Panc1 (cell line): ENCODE data around the gene MAMDC2. TPM values are rescaled to one million over a fixed set of nuclear protein-coding genes. Genes with fewer than 3 reads are reported as not detected.

ENCODE experiments used
- ATAC-seq: fragments of 200-7000 bp; cut with Tn5 transposase; 2 replicates; pipeline ENCODE4 v1.9.1; 2020; ENCODE audit warnings: mild to moderate bottlenecking, moderate library complexity
- BruUV-seq: library from RNA; stranded (reverse); fragments of 400-500 nt; replicated peaks from 2 replicates; lab custom pipeline; 2021; lab: Mats Ljungman, UMichigan
- CTCF ChIA-PET: fragments of 300-600 bp; sonication (Branson Sonifier 250); formaldehyde crosslinking; loops from one replicate; lab custom pipeline; 2022; ENCODE audit warnings: antibody characterized with exemption; lab: Charles Lee
- POLR2A ChIA-PET: fragments of 300-600 bp; sonication (Branson Sonifier 250); formaldehyde crosslinking; loops from one replicate; lab custom pipeline; 2022; ENCODE audit warnings: antibody characterized with exemption; lab: Charles Lee
- DNase-seq: peaks from one replicate; pipeline ENCODE4 v3.0.0-alpha.2; 2010; ENCODE audit warnings: low read depth, low spot score
- H3K27ac ChIP-seq: 2 replicates; pipeline ENCODE4 v1.5.1; 2011; ENCODE audit warnings: mild to moderate bottlenecking, low read length, inconsistent platforms
- H3K27me3 ChIP-seq: fragments of 200-500 bp; sonication (Bioruptor generic); 2 replicates; pipeline ENCODE4 v1.6.0; 2014; ENCODE audit warnings: low read length, inconsistent platforms; ENCODE audit not compliant: control insufficient read depth, insufficient read depth
- H3K36me3 ChIP-seq: fragments of 200-500 bp; sonication (Bioruptor generic); 2 replicates; pipeline ENCODE4 v1.5.1; 2014; ENCODE audit warnings: inconsistent platforms, mild to moderate bottlenecking, low read length, moderate library complexity; ENCODE audit not compliant: control insufficient read depth, insufficient read depth
- H3K4me1 ChIP-seq: 2 replicates; pipeline ENCODE4 v1.5.1; 2011; ENCODE audit warnings: inconsistent platforms, mild to moderate bottlenecking, low read length, moderate library complexity; ENCODE audit not compliant: control insufficient read depth, insufficient read depth
- H3K4me3 ChIP-seq, 2 experiments: 2 replicates each; pipeline ENCODE4 v1.5.1; 2011 to 2012; ENCODE audit warnings: low read depth in 2 of 2, low read length in 2 of 2, mild to moderate bottlenecking in 2 of 2, inconsistent platforms in 1 of 2, moderate library complexity in 1 of 2
- H3K9me3 ChIP-seq: fragments of 200-500 bp; sonication (Bioruptor generic); 2 replicates; pipeline ENCODE4 v1.5.1; 2014; ENCODE audit warnings: low read depth, mild to moderate bottlenecking, inconsistent platforms, low read length, moderate library complexity; ENCODE audit not compliant: control insufficient read depth, insufficient read depth
- POLR2AphosphoS5 ChIP-seq: IDR thresholded peaks from 2 replicates; pipeline ENCODE4 v1.6.1; 2012; ENCODE audit warnings: mild to moderate bottlenecking, low read depth, low read length, moderate library complexity
- SIN3A ChIP-seq: IDR thresholded peaks from 2 replicates; pipeline ENCODE4 v1.6.1; 2012; ENCODE audit warnings: low read depth, mild to moderate bottlenecking, low read length, moderate library complexity, borderline replicate concordance; ENCODE audit not compliant: insufficient read depth
- TCF7L2 ChIP-seq: IDR thresholded peaks from 2 replicates; pipeline ENCODE4 v1.6.1; 2011; ENCODE audit warnings: mild to moderate bottlenecking, low read depth, low read length, inconsistent platforms
- in situ Hi-C: cut with HindIII; loops from 2 replicates; pipeline ENCODE4 v1.10.0; 2016; ENCODE audit warnings: low sequenced_read_pairs, low pct_unique_long_range_greater_than_20kb
- intact Hi-C: fragments of 100-400 bp; cut with micrococcal nuclease; formaldehyde crosslinking; loops from one replicate; pipeline ENCODE4 v1.10.0; 2022; ENCODE audit not compliant: unreplicated experiment
- total RNA-seq: library from RNA; stranded (reverse); gene quantifications from one replicate; pipeline ENCODE4 v1.2.1, GENCODE V29; 2021; ENCODE audit not compliant: unreplicated experiment
- TF ChIP-seq, protein P1 (sequence below), 2 experiments: IDR thresholded peaks; 2 replicates each; pipeline ENCODE4 v1.6.1; 2011 to 2012; ENCODE audit warnings: low read depth in 2 of 2, control low read depth in 1 of 2, low read length in 1 of 2, mild to moderate bottlenecking in 1 of 2, moderate library complexity in 1 of 2; ENCODE audit not compliant: insufficient read depth in 1 of 2
- TF ChIP-seq, protein P2 (sequence below): fragments of 450-650 bp; IDR thresholded peaks from 2 replicates; pipeline ENCODE4 v1.5.1; 2017; ENCODE audit warnings: mild to moderate bottlenecking

Gene MAMDC2
- total RNA-seq, 1 experiment from 2014 or later: 1.5 TPM

DNA sequence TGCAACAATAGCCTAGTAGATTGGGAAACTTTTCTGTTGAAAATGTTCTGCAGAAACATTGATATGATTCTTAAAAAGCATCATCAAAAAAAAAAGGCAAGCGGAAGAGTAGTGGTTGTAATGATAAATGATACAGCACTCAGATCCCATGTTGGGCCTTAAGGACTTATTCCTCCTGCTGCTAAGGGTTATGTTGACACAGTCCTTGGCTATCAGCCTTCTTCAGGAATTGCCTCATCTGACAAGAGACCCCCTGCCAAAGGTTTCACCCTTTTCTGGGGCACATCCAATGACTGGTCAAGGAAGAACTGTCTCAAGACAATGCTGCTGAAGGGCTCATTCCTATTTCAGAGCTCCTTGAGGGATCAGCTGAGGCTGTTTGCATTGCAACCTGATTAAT is 44.3 kb upstream of the MAMDC2 start:
- Histone ChIP-seq H3K36me3 (no peaks in the 10 kb centered on the region), H3K27ac (no peak overlapping the region), H3K4me3 (no peak overlapping the region), H3K4me1 (no peaks in the 10 kb centered on the region), H3K9me3 (no peaks in the 10 kb centered on the region), H3K27me3 (no peaks in the 10 kb centered on the region)
- DNase-seq (no peak), ATAC-seq (no peak)
- ChIA-PET POLR2A (no interaction called here), CTCF (no interaction called here)
- in situ Hi-C loops (no loop called here), intact Hi-C loops (no loop called here)
- BruUV-seq: no TSS peak
- TF ChIP-seq SIN3A: no peak
- TF ChIP-seq, protein P1, sequence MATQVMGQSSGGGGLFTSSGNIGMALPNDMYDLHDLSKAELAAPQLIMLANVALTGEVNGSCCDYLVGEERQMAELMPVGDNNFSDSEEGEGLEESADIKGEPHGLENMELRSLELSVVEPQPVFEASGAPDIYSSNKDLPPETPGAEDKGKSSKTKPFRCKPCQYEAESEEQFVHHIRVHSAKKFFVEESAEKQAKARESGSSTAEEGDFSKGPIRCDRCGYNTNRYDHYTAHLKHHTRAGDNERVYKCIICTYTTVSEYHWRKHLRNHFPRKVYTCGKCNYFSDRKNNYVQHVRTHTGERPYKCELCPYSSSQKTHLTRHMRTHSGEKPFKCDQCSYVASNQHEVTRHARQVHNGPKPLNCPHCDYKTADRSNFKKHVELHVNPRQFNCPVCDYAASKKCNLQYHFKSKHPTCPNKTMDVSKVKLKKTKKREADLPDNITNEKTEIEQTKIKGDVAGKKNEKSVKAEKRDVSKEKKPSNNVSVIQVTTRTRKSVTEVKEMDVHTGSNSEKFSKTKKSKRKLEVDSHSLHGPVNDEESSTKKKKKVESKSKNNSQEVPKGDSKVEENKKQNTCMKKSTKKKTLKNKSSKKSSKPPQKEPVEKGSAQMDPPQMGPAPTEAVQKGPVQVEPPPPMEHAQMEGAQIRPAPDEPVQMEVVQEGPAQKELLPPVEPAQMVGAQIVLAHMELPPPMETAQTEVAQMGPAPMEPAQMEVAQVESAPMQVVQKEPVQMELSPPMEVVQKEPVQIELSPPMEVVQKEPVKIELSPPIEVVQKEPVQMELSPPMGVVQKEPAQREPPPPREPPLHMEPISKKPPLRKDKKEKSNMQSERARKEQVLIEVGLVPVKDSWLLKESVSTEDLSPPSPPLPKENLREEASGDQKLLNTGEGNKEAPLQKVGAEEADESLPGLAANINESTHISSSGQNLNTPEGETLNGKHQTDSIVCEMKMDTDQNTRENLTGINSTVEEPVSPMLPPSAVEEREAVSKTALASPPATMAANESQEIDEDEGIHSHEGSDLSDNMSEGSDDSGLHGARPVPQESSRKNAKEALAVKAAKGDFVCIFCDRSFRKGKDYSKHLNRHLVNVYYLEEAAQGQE (IDR thresholded peaks at IDR 0.05; ENCODE audit: insufficient read depth in 1 of 2, low read depth in 2 of 2, low read length in 1 of 2): no peak

DNA sequence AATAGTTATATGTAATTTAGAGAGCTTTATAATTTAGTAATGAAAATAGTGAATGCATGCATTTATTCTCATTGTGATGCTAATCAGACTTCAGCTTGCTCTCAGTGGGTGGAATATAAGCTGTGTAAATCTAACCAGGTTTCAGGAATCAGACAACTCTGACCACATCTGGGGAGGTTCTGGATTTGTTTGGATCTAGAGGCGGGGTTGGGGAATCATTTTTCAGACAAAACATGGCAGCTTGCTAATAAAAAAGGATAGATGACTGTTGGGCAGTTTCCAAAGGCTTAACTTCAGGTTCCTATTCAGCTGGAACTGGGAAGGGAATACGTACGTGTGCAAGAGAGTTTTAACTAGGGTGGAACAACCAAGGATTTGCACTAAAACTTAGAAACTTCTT is 43.2 kb upstream of the MAMDC2 start:
- Histone ChIP-seq H3K27me3 (no peaks in the 10 kb centered on the region), H3K36me3 (no peaks in the 10 kb centered on the region), H3K4me3 (no peak overlapping the region), H3K9me3 (no peaks in the 10 kb centered on the region), H3K27ac (no peak overlapping the region), H3K4me1 (no peaks in the 10 kb centered on the region)
- no peak for TF ChIP-seq SIN3A
- TF ChIP-seq POLR2AphosphoS5: no peak
- TF ChIP-seq, protein P2, sequence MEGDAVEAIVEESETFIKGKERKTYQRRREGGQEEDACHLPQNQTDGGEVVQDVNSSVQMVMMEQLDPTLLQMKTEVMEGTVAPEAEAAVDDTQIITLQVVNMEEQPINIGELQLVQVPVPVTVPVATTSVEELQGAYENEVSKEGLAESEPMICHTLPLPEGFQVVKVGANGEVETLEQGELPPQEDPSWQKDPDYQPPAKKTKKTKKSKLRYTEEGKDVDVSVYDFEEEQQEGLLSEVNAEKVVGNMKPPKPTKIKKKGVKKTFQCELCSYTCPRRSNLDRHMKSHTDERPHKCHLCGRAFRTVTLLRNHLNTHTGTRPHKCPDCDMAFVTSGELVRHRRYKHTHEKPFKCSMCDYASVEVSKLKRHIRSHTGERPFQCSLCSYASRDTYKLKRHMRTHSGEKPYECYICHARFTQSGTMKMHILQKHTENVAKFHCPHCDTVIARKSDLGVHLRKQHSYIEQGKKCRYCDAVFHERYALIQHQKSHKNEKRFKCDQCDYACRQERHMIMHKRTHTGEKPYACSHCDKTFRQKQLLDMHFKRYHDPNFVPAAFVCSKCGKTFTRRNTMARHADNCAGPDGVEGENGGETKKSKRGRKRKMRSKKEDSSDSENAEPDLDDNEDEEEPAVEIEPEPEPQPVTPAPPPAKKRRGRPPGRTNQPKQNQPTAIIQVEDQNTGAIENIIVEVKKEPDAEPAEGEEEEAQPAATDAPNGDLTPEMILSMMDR: no peak
- no peak for TF ChIP-seq TCF7L2
- TF ChIP-seq, protein P1 (IDR thresholded peaks at IDR 0.05; ENCODE audit: insufficient read depth in 1 of 2, low read depth in 2 of 2, low read length in 1 of 2): no peak
- no peak for ATAC-seq
- ChIA-PET POLR2A (no interaction called here), CTCF (no interaction called here)
- intact Hi-C loops: no loop called here
- BruUV-seq: no TSS peak
- no peak for DNase-seq
- in situ Hi-C loops: no loop called here
